Parathyroid adenoma (tissue), 2 donors: Measurements from ENCODE around the gene TAS2R60.

ENCODE experiments used
- H2AFZ ChIP-seq: fragments of 300-600 bp; sonication (generic); one replicate; pipeline ENCODE4 v1.7.0; 2017; ENCODE audit warnings: antibody characterized with exemption, mild to moderate bottlenecking
- H3K27ac ChIP-seq: fragments of 300-600 bp; sonication (generic); one replicate; pipeline ENCODE4 v1.7.0; 2017
- H3K27me3 ChIP-seq: fragments of 300-600 bp; sonication (generic); one replicate; pipeline ENCODE4 v1.7.0; 2017; ENCODE audit warnings: low read length; ENCODE audit not compliant: control insufficient read depth, insufficient read depth
- H3K36me3 ChIP-seq: fragments of 300-600 bp; sonication (generic); one replicate; pipeline ENCODE4 v1.7.0; 2017; ENCODE audit warnings: low read length; ENCODE audit not compliant: control insufficient read depth, insufficient read depth
- H3K4me1 ChIP-seq: fragments of 300-600 bp; sonication (generic); one replicate; pipeline ENCODE4 v1.7.0; 2017; ENCODE audit warnings: control low read depth
- H3K4me2 ChIP-seq: fragments of 300-600 bp; sonication (generic); one replicate; pipeline ENCODE4 v1.7.0; 2017; ENCODE audit warnings: low read length
- H3K4me3 ChIP-seq: fragments of 300-600 bp; sonication (generic); one replicate; pipeline ENCODE4 v1.7.0; 2017; ENCODE audit warnings: low read depth, low read length
- H3K79me2 ChIP-seq: fragments of 300-600 bp; sonication (generic); one replicate; pipeline ENCODE4 v1.7.0; 2017; ENCODE audit warnings: control low read depth
- H3K9ac ChIP-seq: fragments of 300-600 bp; sonication (generic); one replicate; pipeline ENCODE4 v1.7.0; 2017; ENCODE audit warnings: mild to moderate bottlenecking
- H3K9me3 ChIP-seq: fragments of 300-600 bp; sonication (generic); one replicate; pipeline ENCODE4 v1.7.0; 2017; ENCODE audit warnings: low read length; ENCODE audit not compliant: control insufficient read depth
- CTCF ChIP-seq: fragments of 300-600 bp; sonication (generic); IDR thresholded peaks from one replicate; pipeline ENCODE4 v1.7.0; 2017; ENCODE audit warnings: antibody characterized with exemption, mild to moderate bottlenecking
- donor health status: primary hyperparathyroidism.

Gene TAS2R60

GRCh38 chr7:143439866-143440265, 3.4 kb upstream of the TAS2R60 start:
- Histone ChIP-seq H3K27me3 (no peaks in the 10 kb centered on the region), H3K4me3 (no peak overlapping the region), H3K9me3 (no peaks in the 10 kb centered on the region), H3K4me2 (no peak overlapping the region), H3K27ac (no peak overlapping the region), H3K9ac (no peak overlapping the region), H2AFZ (no peak overlapping the region), H3K4me1 (peaks cover 16% of the 10 kb centered on the region), H3K79me2 (no peaks in the 10 kb centered on the region), H3K36me3 (no peaks in the 10 kb centered on the region)
- TF ChIP-seq CTCF = no peak

GRCh38 chr7:143444063-143444782, 970 bp downstream of the TAS2R60 start:
- no peaks in the 10 kb centered on the region for H3K79me2 ChIP-seq
- no peak overlapping the region for H3K9ac ChIP-seq
- H3K4me1 ChIP-seq = no peaks in the 10 kb centered on the region
- no peaks in the 10 kb centered on the region for H3K36me3 ChIP-seq
- no peak for TF ChIP-seq CTCF
- no peak overlapping the region for H3K4me3 ChIP-seq
- no peak overlapping the region for H3K4me2 ChIP-seq
- H3K9me3 ChIP-seq = no peaks in the 10 kb centered on the region
- no peaks in the 10 kb centered on the region for H3K27me3 ChIP-seq
- H2AFZ ChIP-seq = no peak overlapping the region
- no peak overlapping the region for H3K27ac ChIP-seq

GRCh38 chr7:143444785-143445184, 1.5 kb downstream of the TAS2R60 start:
- no peak for TF ChIP-seq CTCF

GRCh38 chr7:143447466-143447865, 4.2 kb downstream of the TAS2R60 start:
- H3K36me3 ChIP-seq = no peaks in the 10 kb centered on the region
- H3K79me2 ChIP-seq = no peaks in the 10 kb centered on the region
- no peak overlapping the region for H3K4me2 ChIP-seq
- H3K9ac ChIP-seq = no peak overlapping the region
- no peak overlapping the region for H3K4me3 ChIP-seq
- no peaks in the 10 kb centered on the region for H3K9me3 ChIP-seq
- no peak overlapping the region for H3K27ac ChIP-seq
- no peak for TF ChIP-seq CTCF
- H2AFZ ChIP-seq = no peak overlapping the region
- H3K27me3 ChIP-seq = no peaks in the 10 kb centered on the region
- no peaks in the 10 kb centered on the region for H3K4me1 ChIP-seq

More at GRCh38 chr7:143444785-143445184, 1.5 kb downstream of the TAS2R60 start:
- Histone ChIP-seq H3K9ac (no peak overlapping the region), H3K4me3 (no peak overlapping the region), H3K4me2 (no peak overlapping the region), H3K4me1 (no peaks in the 10 kb centered on the region), H3K9me3 (no peaks in the 10 kb centered on the region), H3K36me3 (no peaks in the 10 kb centered on the region), H2AFZ (no peak overlapping the region), H3K27me3 (no peaks in the 10 kb centered on the region), H3K79me2 (no peaks in the 10 kb centered on the region), H3K27ac (no peak overlapping the region)

- H3K36me3 ChIP-seq = no peaks in the 10 kb centered on the region
- no peak for TF ChIP-seq CTCF
- H3K4me1 ChIP-seq = no peaks in the 10 kb centered on the region
Measured at GRCh38 chr7:143448429-143448828, 5.2 kb downstream of the TAS2R60 start.

More at GRCh38 chr7:143448429-143448828, 5.2 kb downstream of the TAS2R60 start:
- no peaks in the 10 kb centered on the region for H3K79me2 ChIP-seq
- no peak overlapping the region for H3K9ac ChIP-seq
- no peak overlapping the region for H3K4me3 ChIP-seq
- no peak overlapping the region for H3K4me2 ChIP-seq
- no peaks in the 10 kb centered on the region for H3K27me3 ChIP-seq
- no peaks in the 10 kb centered on the region for H3K9me3 ChIP-seq
- H3K27ac ChIP-seq = no peak overlapping the region
- H2AFZ ChIP-seq = no peak overlapping the region
